Measurements from ENCODE around the gene ZNF865. TPM values are rescaled to one million over a fixed set of nuclear protein-coding genes. Genes with fewer than 3 reads are reported as not detected.

ZNF865 gene
- total RNA-seq (ENCODE audit: low replicate concordance), result 0.49 and 4.5 TPM in 2 replicates

- Mint-ChIP-seq H3K4me1 (peaks cover 42% of the 10 kb centered on the region), H3K27me3 (ENCODE audit: insufficient read depth, low read depth) (peaks cover 2% of the 10 kb centered on the region), H3K9me3 (peaks cover 8% of the 10 kb centered on the region), H3K27ac (peak within 1 kb of the TSS; percentile 88), H3K4me3 (peak within 1 kb of the TSS; percentile 94), H3K36me3 (peaks cover 18% of the 10 kb centered on the region)
- DNase-seq (ENCODE audit: low spot score), result peak; percentile 92
- H3K9me3 ChIP-seq (ENCODE audit: low read depth), result no peaks in the 10 kb centered on the region
- no peak for TF ChIP-seq EZH2phosphoT487 (IDR thresholded peaks at IDR 0.05)
- TF ChIP-seq CTCF (IDR thresholded peaks at IDR 0.05), result peak; percentile 76
- H3K27ac ChIP-seq, result peak within 1 kb of the TSS; percentile 89
- peak within 1 kb of the TSS; percentile 73 for H3K9ac ChIP-seq
- H4K20me1 ChIP-seq (ENCODE audit: low read depth), result peaks cover 42% of the 10 kb centered on the region
- no peaks in the 10 kb centered on the region for H3K27me3 ChIP-seq
- no peaks in the 10 kb centered on the region for H3K36me3 ChIP-seq
- peaks cover 43% of the 10 kb centered on the region for H3K79me2 ChIP-seq (ENCODE audit: low read depth)
- H3F3A ChIP-seq (ENCODE audit: low read depth), result peaks cover 45% of the 10 kb centered on the region
- H3K4me2 ChIP-seq, result peak within 1 kb of the TSS; percentile 85
- H3K4me1 ChIP-seq, result peaks cover 7% of the 10 kb centered on the region
- no peak within 1 kb of the TSS for H2AFZ ChIP-seq (replicated peaks)
- H3K4me3 ChIP-seq, result peak within 1 kb of the TSS; percentile 85
Measured at GRCh38 chr19:55605637-55606470, at the start of gene ZNF865. Gene ZNF865 (plus strand): TSS chr19:55605647. CDS start chr19:55613619, 7,972 bp downstream.

DNA sequence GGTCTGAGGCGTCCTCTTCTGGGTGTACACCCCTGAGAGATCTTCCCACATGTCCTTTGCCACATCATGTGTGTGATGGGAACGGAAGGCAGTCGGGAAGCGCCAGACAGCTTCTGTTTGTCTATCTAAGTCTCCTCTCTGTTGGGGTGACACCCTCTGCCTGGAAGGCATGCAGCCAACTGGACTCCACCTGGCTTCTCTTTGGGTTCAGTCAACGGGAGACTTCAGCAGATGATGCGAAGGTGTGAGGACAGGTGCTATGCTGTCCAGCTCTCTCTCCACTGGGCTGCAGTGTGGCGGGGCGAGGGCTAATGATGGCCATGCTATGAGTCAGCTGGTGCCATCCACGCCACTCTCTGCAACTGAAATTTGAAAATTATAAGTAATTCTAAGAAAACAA is 45.8 kb upstream of the ZNF865 start:
- no peak overlapping the region for H3K27ac ChIP-seq
- Mint-ChIP-seq H3K4me1 (peaks cover 36% of the 10 kb centered on the region), H3K27ac (peak overlapping the region; percentile 42), H3K4me3 (no peak overlapping the region), H3K9me3 (no peaks in the 10 kb centered on the region), H3K27me3 (ENCODE audit: insufficient read depth, low read depth) (peaks cover 13% of the 10 kb centered on the region), H3K36me3 (no peaks in the 10 kb centered on the region)
- H3K36me3 ChIP-seq, result no peaks in the 10 kb centered on the region
- TF ChIP-seq EZH2phosphoT487 (IDR thresholded peaks at IDR 0.05) (no peak), CTCF (IDR thresholded peaks at IDR 0.05) (no peak), EZH2 (IDR thresholded peaks at IDR 0.05) (no peak)
- no peak overlapping the region for H3K9ac ChIP-seq
- H3K4me2 ChIP-seq, result no peak overlapping the region
- no peak for DNase-seq (ENCODE audit: low spot score)
- H3F3A ChIP-seq (ENCODE audit: low read depth), result peaks cover 9% of the 10 kb centered on the region
- H3K27me3 ChIP-seq, result no peaks in the 10 kb centered on the region
- H4K20me1 ChIP-seq (ENCODE audit: low read depth), result no peaks in the 10 kb centered on the region
- no peak overlapping the region for H2AFZ ChIP-seq (replicated peaks)
- H3K4me3 ChIP-seq, result no peak overlapping the region
- no peaks in the 10 kb centered on the region for H3K79me2 ChIP-seq (ENCODE audit: low read depth)
- H3K9me3 ChIP-seq (ENCODE audit: low read depth), result no peaks in the 10 kb centered on the region
- peaks cover 9% of the 10 kb centered on the region for H3K4me1 ChIP-seq

- Mint-ChIP-seq H3K9me3 (no peaks in the 10 kb centered on the region), H3K27me3 (ENCODE audit: insufficient read depth, low read depth) (peaks cover 6% of the 10 kb centered on the region), H3K4me3 (no peak overlapping the region), H3K36me3 (no peaks in the 10 kb centered on the region), H3K27ac (peak overlapping the region; percentile 90), H3K4me1 (peaks cover 17% of the 10 kb centered on the region)
- Histone ChIP-seq H3K9ac (no peak overlapping the region), H3K4me3 (no peak overlapping the region), H3K36me3 (no peaks in the 10 kb centered on the region), H3F3A (ENCODE audit: low read depth) (no peaks in the 10 kb centered on the region), H3K4me1 (no peaks in the 10 kb centered on the region), H3K27ac (no peak overlapping the region), H2AFZ (replicated peaks) (peak overlapping the region; percentile 26), H4K20me1 (ENCODE audit: low read depth) (no peaks in the 10 kb centered on the region), H3K4me2 (no peak overlapping the region), H3K9me3 (ENCODE audit: low read depth) (no peaks in the 10 kb centered on the region), H3K27me3 (no peaks in the 10 kb centered on the region), H3K79me2 (ENCODE audit: low read depth) (no peaks in the 10 kb centered on the region)
- TF ChIP-seq EZH2phosphoT487 (IDR thresholded peaks at IDR 0.05), result no peak
- no peak for TF ChIP-seq EZH2 (IDR thresholded peaks at IDR 0.05)
- TF ChIP-seq CTCF (IDR thresholded peaks at IDR 0.05), result no peak
- no peak for DNase-seq (ENCODE audit: low spot score)
Measured at GRCh38 chr19:55563261-55563690, 42.2 kb upstream of the ZNF865 start.

Data from neural progenitor cell (in vitro differentiated cells).